ENCODE data around the gene LGALS7.

DNA sequence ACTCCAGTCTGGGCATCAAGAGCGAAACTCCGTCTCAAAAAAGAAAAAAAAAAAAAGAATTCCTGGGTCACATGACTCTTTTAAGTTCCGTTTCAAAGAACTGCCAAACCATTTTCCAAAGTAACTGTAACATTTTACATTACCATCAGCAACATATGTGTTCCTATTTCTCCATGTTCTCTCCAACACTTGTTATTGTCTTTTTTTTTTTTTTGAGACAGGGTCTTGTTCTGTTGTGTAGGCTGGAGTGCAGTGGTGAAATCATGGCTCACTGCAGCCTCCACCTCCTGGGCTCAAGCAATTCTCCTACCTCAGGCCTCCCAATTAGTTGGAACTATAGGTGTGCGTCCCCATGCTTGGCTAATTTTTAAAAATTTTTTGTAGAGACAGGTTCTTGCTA is 22.2 kb upstream of the LGALS7 start:
- TF ChIP-seq, protein P1, sequence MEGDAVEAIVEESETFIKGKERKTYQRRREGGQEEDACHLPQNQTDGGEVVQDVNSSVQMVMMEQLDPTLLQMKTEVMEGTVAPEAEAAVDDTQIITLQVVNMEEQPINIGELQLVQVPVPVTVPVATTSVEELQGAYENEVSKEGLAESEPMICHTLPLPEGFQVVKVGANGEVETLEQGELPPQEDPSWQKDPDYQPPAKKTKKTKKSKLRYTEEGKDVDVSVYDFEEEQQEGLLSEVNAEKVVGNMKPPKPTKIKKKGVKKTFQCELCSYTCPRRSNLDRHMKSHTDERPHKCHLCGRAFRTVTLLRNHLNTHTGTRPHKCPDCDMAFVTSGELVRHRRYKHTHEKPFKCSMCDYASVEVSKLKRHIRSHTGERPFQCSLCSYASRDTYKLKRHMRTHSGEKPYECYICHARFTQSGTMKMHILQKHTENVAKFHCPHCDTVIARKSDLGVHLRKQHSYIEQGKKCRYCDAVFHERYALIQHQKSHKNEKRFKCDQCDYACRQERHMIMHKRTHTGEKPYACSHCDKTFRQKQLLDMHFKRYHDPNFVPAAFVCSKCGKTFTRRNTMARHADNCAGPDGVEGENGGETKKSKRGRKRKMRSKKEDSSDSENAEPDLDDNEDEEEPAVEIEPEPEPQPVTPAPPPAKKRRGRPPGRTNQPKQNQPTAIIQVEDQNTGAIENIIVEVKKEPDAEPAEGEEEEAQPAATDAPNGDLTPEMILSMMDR (IDR thresholded peaks at IDR 0.05) = no peak
- no peak for TF ChIP-seq POLR2A (IDR thresholded peaks at IDR 0.05)
- no peak for TF ChIP-seq EP300 (IDR thresholded peaks at IDR 0.05)
